HG03066 (cell line): ENCODE measurements around the gene CEP63.

Experiments used
- ATAC-seq: cut with Tn5 transposase; IDR thresholded peaks from one replicate; pipeline ENCODE4 v1.9.1; 2021; ENCODE audit warnings: low read depth; ENCODE audit not compliant: unreplicated experiment

Gene CEP63

GRCh38 chr3:134606033-134607025 is 120.5 kb downstream of the CEP63 start:
- no peak for ATAC-seq

GRCh38 chr3:134607054-134608022 is 121.5 kb downstream of the CEP63 start:
- ATAC-seq: no peak

- no peak for ATAC-seq
These were observed 122.3 kb downstream of the CEP63 start for GRCh38 chr3:134608023-134608770.

GRCh38 chr3:134608771-134609435 is 123.0 kb downstream of the CEP63 start:
- ATAC-seq: no peak

GRCh38 chr3:134609821-134610431 is 124.1 kb downstream of the CEP63 start:
- ATAC-seq: no peak

- no peak for ATAC-seq
These were observed 124.9 kb downstream of the CEP63 start for GRCh38 chr3:134610432-134611385.

- ATAC-seq: no peak
These were observed 125.7 kb downstream of the CEP63 start for GRCh38 chr3:134611516-134611915.

- no peak for ATAC-seq
These were observed 127.2 kb downstream of the CEP63 start for GRCh38 chr3:134613006-134613520.

GRCh38 chr3:134614955-134615354 is 129.1 kb downstream of the CEP63 start:
- ATAC-seq: no peak

- ATAC-seq: no peak
These were observed 129.9 kb downstream of the CEP63 start for GRCh38 chr3:134615743-134616142.

GRCh38 chr3:134617608-134618477 is 132.0 kb downstream of the CEP63 start:
- no peak for ATAC-seq

GRCh38 chr3:134618478-134619300 is 132.8 kb downstream of the CEP63 start:
- ATAC-seq: no peak

GRCh38 chr3:134619301-134619615 is 133.4 kb downstream of the CEP63 start:
- ATAC-seq: no peak

GRCh38 chr3:134619884-134620445 is 134.1 kb downstream of the CEP63 start:
- no peak for ATAC-seq

GRCh38 chr3:134620476-134621115 is 134.7 kb downstream of the CEP63 start:
- no peak for ATAC-seq

- no peak for ATAC-seq
These were observed 136.0 kb downstream of the CEP63 start for GRCh38 chr3:134621854-134622253.
